Neural progenitor cell (in vitro differentiated cells): ENCODE results near the gene PRR30. TPM values are rescaled to one million over a fixed set of nuclear protein-coding genes. Genes with fewer than 3 reads are reported as not detected.

Experiments
- DNase-seq: peaks from one replicate; pipeline ENCODE4 v3.0.0-alpha.2; 2016; ENCODE audit warnings: low spot score
- H2AFZ ChIP-seq: fragments of 200-600 bp; sonication (generic); replicated peaks from 2 replicates; pipeline ENCODE4 v1.6.1; 2016; ENCODE audit warnings: antibody characterized with exemption
- H3F3A ChIP-seq: fragments of 200-600 bp; sonication (generic); 2 replicates; pipeline ENCODE4 v1.6.1; 2016; ENCODE audit warnings: antibody characterized with exemption, low read depth
- H3K27ac ChIP-seq: fragments of 200-600 bp; sonication (generic); 2 replicates; pipeline ENCODE4 v1.5.1; 2016; ENCODE audit warnings: mild to moderate bottlenecking
- H3K27me3 ChIP-seq: fragments of 200-600 bp; sonication (generic); 2 replicates; pipeline ENCODE4 v1.6.1; 2016; ENCODE audit warnings: mild to moderate bottlenecking, moderate library complexity
- H3K36me3 ChIP-seq: fragments of 200-600 bp; sonication (generic); 2 replicates; pipeline ENCODE4 v1.5.1; 2016
- H3K4me1 ChIP-seq: fragments of 200-600 bp; sonication (generic); 2 replicates; pipeline ENCODE4 v1.6.1; 2016; ENCODE audit warnings: mixed run types
- H3K4me2 ChIP-seq: fragments of 200-600 bp; sonication (generic); 2 replicates; pipeline ENCODE4 v1.6.1; 2016
- H3K4me3 ChIP-seq: fragments of 200-600 bp; sonication (generic); 2 replicates; pipeline ENCODE4 v1.5.1; 2016
- H3K79me2 ChIP-seq: fragments of 200-600 bp; sonication (generic); 2 replicates; pipeline ENCODE4 v1.6.1; 2016; ENCODE audit warnings: low read depth
- H3K9ac ChIP-seq: fragments of 200-600 bp; sonication (generic); 2 replicates; pipeline ENCODE4 v1.6.1; 2016
- H3K9me3 ChIP-seq: fragments of 200-600 bp; sonication (generic); 2 replicates; pipeline ENCODE4 v1.5.1; 2016; ENCODE audit warnings: low read depth
- H4K20me1 ChIP-seq: fragments of 200-600 bp; sonication (generic); 2 replicates; pipeline ENCODE4 v1.6.1; 2016; ENCODE audit warnings: low read depth
- H3K27ac Mint-ChIP-seq: 3 replicates; pipeline ENCODE4 v1.8.0; 2021; ENCODE audit warnings: mixed read lengths
- H3K27me3 Mint-ChIP-seq: 2 replicates; pipeline ENCODE4 v1.8.0; 2022; ENCODE audit warnings: low read depth, mild to moderate bottlenecking, inconsistent platforms, moderate library complexity, mixed read lengths; ENCODE audit not compliant: insufficient read depth
- H3K36me3 Mint-ChIP-seq: 3 replicates; pipeline ENCODE4 v1.8.0; 2021; ENCODE audit warnings: mixed read lengths
- H3K4me1 Mint-ChIP-seq: 3 replicates; pipeline ENCODE4 v1.8.0; 2021; ENCODE audit warnings: mixed read lengths
- H3K4me3 Mint-ChIP-seq: 3 replicates; pipeline ENCODE4 v1.8.0; 2021; ENCODE audit warnings: mild to moderate bottlenecking, moderate library complexity, mixed read lengths
- H3K9me3 Mint-ChIP-seq: 3 replicates; pipeline ENCODE4 v1.8.0; 2020; ENCODE audit warnings: mixed read lengths
- CTCF ChIP-seq: fragments of 200-600 bp; sonication (generic); IDR thresholded peaks from 2 replicates; pipeline ENCODE4 v1.5.1; 2017; ENCODE audit warnings: antibody characterized with exemption, mild to moderate bottlenecking
- EZH2 ChIP-seq: fragments of 200-600 bp; sonication (generic); IDR thresholded peaks from 2 replicates; pipeline ENCODE4 v1.6.1; 2017; ENCODE audit warnings: antibody characterized with exemption, mild to moderate bottlenecking, moderate library complexity
- EZH2phosphoT487 ChIP-seq: fragments of 200-600 bp; sonication (generic); IDR thresholded peaks from 2 replicates; pipeline ENCODE4 v1.6.1; 2017; ENCODE audit warnings: antibody characterized with exemption
- total RNA-seq: library from RNA; depleted of rRNA; stranded (reverse); fragments of >200 nt; gene quantifications from 2 replicates; pipeline ENCODE4 v1.2.3, GENCODE V29; 2015; ENCODE audit warnings: low replicate concordance

The PRR30 gene
- total RNA-seq, 1 donor from 2014 or later, result not detected

- H3K36me3 Mint-ChIP-seq, result peaks cover 16% of the 10 kb centered on the region
- Histone ChIP-seq H3K79me2 (peaks cover 17% of the 10 kb centered on the region), H3K27ac (no peak within 1 kb of the TSS), H2AFZ (peak within 1 kb of the TSS; percentile 77), H3K36me3 (no peaks in the 10 kb centered on the region), H3K9ac (peak within 1 kb of the TSS; percentile 81), H3K4me1 (peaks cover 6% of the 10 kb centered on the region), H3K27me3 (no peaks in the 10 kb centered on the region), H4K20me1 (peaks cover 15% of the 10 kb centered on the region), H3F3A (peaks cover 8% of the 10 kb centered on the region), H3K4me3 (peak within 1 kb of the TSS; percentile 83), H3K9me3 (no peaks in the 10 kb centered on the region), H3K4me2 (peak within 1 kb of the TSS; percentile 83)
- H3K27ac Mint-ChIP-seq, result no peak within 1 kb of the TSS
- H3K4me1 Mint-ChIP-seq, result peaks cover 13% of the 10 kb centered on the region
- H3K27me3 Mint-ChIP-seq, result peaks cover 10% of the 10 kb centered on the region
- DNase-seq, result peak; percentile 99
- peak within 1 kb of the TSS; percentile 95 for H3K4me3 Mint-ChIP-seq
- no peaks in the 10 kb centered on the region for H3K9me3 Mint-ChIP-seq
- TF ChIP-seq EZH2phosphoT487 (no peak), EZH2 (peak; percentile 35), CTCF (peak; percentile 54)
Observed at GRCh38 chr2:27133905-27134780, 5.1 kb downstream of the PRR30 start, which contains the start of gene PREB. Gene PREB (minus strand): TSS chr2:27134636. CDS start chr2:27134421, 215 bp downstream.

GRCh38 chr2:27133195-27133875 lies 5.9 kb downstream of the PRR30 start:
- H3K4me1 ChIP-seq, result peaks cover 6% of the 10 kb centered on the region
- H3K27me3 Mint-ChIP-seq, result peaks cover 10% of the 10 kb centered on the region
- H3K27ac ChIP-seq, result no peak overlapping the region
- H2AFZ ChIP-seq, result no peak overlapping the region
- TF ChIP-seq EZH2phosphoT487 (no peak), EZH2 (no peak), CTCF (no peak)
- no peaks in the 10 kb centered on the region for H3K9me3 Mint-ChIP-seq
- no peaks in the 10 kb centered on the region for H3K36me3 ChIP-seq
- peaks cover 13% of the 10 kb centered on the region for H3K4me1 Mint-ChIP-seq
- no peaks in the 10 kb centered on the region for H3K9me3 ChIP-seq
- no peaks in the 10 kb centered on the region for H3K27me3 ChIP-seq
- peak overlapping the region; percentile 95 for H3K4me3 Mint-ChIP-seq
- no peak overlapping the region for H3K27ac Mint-ChIP-seq
- no peak for DNase-seq
- H4K20me1 ChIP-seq, result peaks cover 15% of the 10 kb centered on the region
- peak overlapping the region; percentile 83 for H3K4me3 ChIP-seq
- H3K36me3 Mint-ChIP-seq, result peaks cover 16% of the 10 kb centered on the region
- peaks cover 17% of the 10 kb centered on the region for H3K79me2 ChIP-seq
- peak overlapping the region; percentile 83 for H3K4me2 ChIP-seq
- H3F3A ChIP-seq, result peaks cover 8% of the 10 kb centered on the region
- peak overlapping the region; percentile 81 for H3K9ac ChIP-seq

GRCh38 chr2:27131429-27131828 lies 7.8 kb downstream of the PRR30 start:
- H3K4me1 ChIP-seq, result peaks cover 6% of the 10 kb centered on the region
- TF ChIP-seq EZH2 (no peak), EZH2phosphoT487 (no peak), CTCF (no peak)
- no peak overlapping the region for H3K4me2 ChIP-seq
- H4K20me1 ChIP-seq, result peaks cover 15% of the 10 kb centered on the region
- H3K4me3 ChIP-seq, result no peak overlapping the region
- no peaks in the 10 kb centered on the region for H3K36me3 ChIP-seq
- H3K27me3 Mint-ChIP-seq, result peaks cover 12% of the 10 kb centered on the region
- peaks cover 17% of the 10 kb centered on the region for H3K79me2 ChIP-seq
- H3K36me3 Mint-ChIP-seq, result peaks cover 16% of the 10 kb centered on the region
- H3K9ac ChIP-seq, result no peak overlapping the region
- H3F3A ChIP-seq, result peaks cover 8% of the 10 kb centered on the region
- no peak overlapping the region for H3K4me3 Mint-ChIP-seq
- H3K9me3 Mint-ChIP-seq, result no peaks in the 10 kb centered on the region
- peaks cover 13% of the 10 kb centered on the region for H3K4me1 Mint-ChIP-seq
- H2AFZ ChIP-seq, result no peak overlapping the region
- H3K27me3 ChIP-seq, result no peaks in the 10 kb centered on the region
- no peak for DNase-seq
- H3K27ac Mint-ChIP-seq, result no peak overlapping the region
- H3K9me3 ChIP-seq, result no peaks in the 10 kb centered on the region
- H3K27ac ChIP-seq, result no peak overlapping the region
